Spleen (tissue), 11 donors: ENCODE results near the gene SLIT3. TPM values are rescaled to one million over a fixed set of nuclear protein-coding genes. Genes with fewer than 3 reads are reported as not detected.

Experiments used
- DNase-seq: peaks from one replicate; pipeline ENCODE4 v3.0.0-alpha.2; 2020
- H3K27ac ChIP-seq, 8 donors: fragments of 200-600 bp; sonication (generic) in 7 of 8; 1 replicate in 4 of 8; 2 replicates in 4 of 8; pipeline versions ENCODE4 v1.5.0 to v1.8.0; 2016 to 2021; ENCODE audit warnings: inconsistent platforms in 4 of 8, mild to moderate bottlenecking in 4 of 8, moderate library complexity in 1 of 8
- H3K27me3 ChIP-seq, 7 donors: fragments of 200-600 bp; sonication (generic) in 6 of 7; replicated peaks in 1 of 7; 1 replicate in 4 of 7; 2 replicates in 3 of 7; pipeline versions ENCODE4 v1.5.0 to v1.8.0; 2016 to 2021; ENCODE audit warnings: inconsistent platforms in 3 of 7, mild to moderate bottlenecking in 1 of 7
- H3K36me3 ChIP-seq, 6 donors: fragments of 200-600 bp; sonication (generic) in 5 of 6; 1 replicate in 4 of 6; 2 replicates in 2 of 6; pipeline versions ENCODE4 v1.5.0 to v1.8.0; 2016 to 2021; ENCODE audit warnings: inconsistent platforms in 2 of 6
- H3K4me1 ChIP-seq, 6 donors: fragments of 200-600 bp; sonication (generic) in 5 of 6; 1 replicate in 3 of 6; 2 replicates in 3 of 6; pipeline versions ENCODE4 v1.5.0 to v1.8.0; 2016 to 2021; ENCODE audit warnings: inconsistent platforms in 3 of 6
- H3K4me3 ChIP-seq, 8 donors: fragments of 200-600 bp; sonication (generic) in 7 of 8; 1 replicate in 4 of 8; 2 replicates in 4 of 8; pipeline versions ENCODE4 v1.5.0 to v1.8.0; 2016 to 2021; ENCODE audit warnings: inconsistent platforms in 4 of 8, mild to moderate bottlenecking in 4 of 8, moderate library complexity in 2 of 8
- H3K9me3 ChIP-seq, 8 donors: fragments of 200-600 bp; sonication (generic) in 7 of 8; 1 replicate in 4 of 8; 2 replicates in 4 of 8; pipeline versions ENCODE4 v1.5.0 to v1.8.0; 2016 to 2021; ENCODE audit warnings: inconsistent platforms in 4 of 8
- POLR2A ChIP-seq, 3 donors: fragments of 450-650 bp; IDR thresholded peaks; one replicate each; pipeline ENCODE4 v1.5.1; 2017; ENCODE audit warnings: antibody characterized with exemption in 3 of 3, mild to moderate bottlenecking in 1 of 3
- POLR2AphosphoS5 ChIP-seq, 3 donors: sonication (generic); formaldehyde crosslinking; IDR thresholded peaks; one replicate each; pipeline ENCODE4 v1.5.1; 2017; ENCODE audit warnings: antibody characterized with exemption in 3 of 3
- WGBS, 5 donors: extraction: QIAGEN DNeasy Blood & Tissue Kit in 3 of 5; methylation state at CpG; one replicate each; pipeline versions ENCODE4 v1.1.5 to v1.1.7; 2013 to 2018; 5-methylcytosine and 5-hydroxymethylcytosine counted together
- intact Hi-C: fragments of 100-400 bp; cut with DNase I; formaldehyde crosslinking; loops from one replicate; pipeline ENCODE4 v1.15.0; 2023; ENCODE audit warnings: low total_unique reads
- polyA plus RNA-seq, 3 donors: library from polyadenylated mRNA; stranded (reverse); fragments of 200-250 nt; gene quantifications; one replicate each; pipeline ENCODE4 v1.2.1, GENCODE V29; 2013
- total RNA-seq, 7 donors: library from RNA; depleted of rRNA in 3 of 7; stranded (reverse); fragments of >200 nt in 3 of 7; fragmentation: NEBNext Ultra II Directional in 4 of 7; extraction: Animal tissue kit (Norgen Biotek cat#: 25700) in 4 of 7; gene quantifications; one replicate each; pipeline versions ENCODE4 v1.1.0 to v1.2.1, GENCODE V29; 2016 to 2021
- TF ChIP-seq, protein P1 (sequence below), 11 experiments: fragments of 200-600 bp in 7 of 11; fragments of 450-650 bp in 4 of 11; sonication (generic) in 4 of 11; IDR thresholded peaks in 8 of 11; conservative IDR thresholded peaks in 3 of 11; 1 replicate in 7 of 11; 2 replicates in 4 of 11; pipeline versions ENCODE4 v1.4.0 to v1.8.0; 2016 to 2021; ENCODE audit warnings: antibody characterized with exemption in 11 of 11, inconsistent platforms in 4 of 11, mild to moderate bottlenecking in 1 of 11
- donor health status: healthy with polysubstance abuse.
- donor health status: DM: no; HTN: no; CAD: no; lungs with moderate emphysema.
- donor health status: DM: no; HTN: no; CAD: no.
- donor health status: Bipolar disorder and iron deficiency.
- donor health status: healthy.
- donor health status: DM: no; HTN: no; CAD: no.
- donor health status: DM: yes; HTN: yes; CAD: no.

Gene SLIT3
- total and polyA plus RNA-seq, 10 donors = 0.33 to 54.0 (median 13.2) TPM

DNA sequence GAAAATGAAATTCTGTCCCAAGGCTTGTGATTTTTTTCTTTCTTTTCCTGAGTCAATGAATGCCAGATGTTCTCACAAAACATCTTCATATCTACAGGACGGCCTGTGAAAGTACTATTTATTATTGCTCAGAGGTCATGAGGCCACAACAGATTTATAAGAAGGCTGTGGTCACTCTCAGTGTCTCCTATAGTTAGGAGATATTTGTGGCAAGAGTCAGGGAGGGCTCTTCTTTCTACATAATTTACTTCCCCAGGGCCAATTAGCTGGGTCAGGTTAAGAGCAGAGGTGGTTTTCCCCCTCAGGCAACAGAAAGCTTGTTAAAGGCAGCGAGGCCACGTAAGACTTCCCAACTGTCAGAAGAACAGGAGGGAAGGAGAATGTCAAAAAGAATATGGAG lies 248.7 kb downstream of the SLIT3 start:
- no peaks in the 10 kb centered on the region for H3K9me3 ChIP-seq
- no peaks in the 10 kb centered on the region for H3K36me3 ChIP-seq
- TF ChIP-seq POLR2AphosphoS5 (IDR thresholded peaks at IDR 0.05) (no peak), POLR2A (IDR thresholded peaks at IDR 0.05) (no peak)
- H3K4me3 ChIP-seq = no peak overlapping the region
- H3K27ac ChIP-seq = no peak overlapping the region
- 74 to 90% (median 85%) methylated on average over 3 of the region's 3 CpGs for WGBS, 5 donors
- no peak for DNase-seq
- H3K4me1 ChIP-seq = peaks cover 0 to 4% (median 0%) of the 10 kb centered on the region in 6 donors
- no peaks in the 10 kb centered on the region for H3K27me3 ChIP-seq
- intact Hi-C loops = no loop called here

DNA sequence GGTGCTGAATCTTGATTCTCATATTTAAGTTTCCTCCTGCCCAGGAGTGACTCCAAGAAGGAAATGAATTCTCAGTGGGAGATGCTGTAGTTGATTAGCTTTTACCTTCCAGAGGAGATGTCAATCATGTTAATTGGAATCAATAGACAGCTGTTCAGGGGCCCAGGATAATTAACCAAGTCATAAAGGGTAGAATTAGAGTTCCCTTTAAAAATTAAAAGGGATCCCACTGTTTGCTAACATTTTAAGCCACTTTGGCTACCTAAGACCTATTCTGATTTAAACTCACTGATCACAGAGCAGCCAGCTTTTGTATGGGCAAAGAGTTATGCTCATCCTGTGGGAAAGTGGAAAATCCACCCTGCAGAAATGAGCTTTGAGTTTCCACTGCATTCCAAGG lies 249.6 kb downstream of the SLIT3 start:
- DNase-seq = no peak
- Histone ChIP-seq H3K36me3 (no peaks in the 10 kb centered on the region), H3K9me3 (no peaks in the 10 kb centered on the region), H3K27me3 (no peaks in the 10 kb centered on the region), H3K4me1 (peaks cover 0 to 4% (median 0%) of the 10 kb centered on the region in 6 donors), H3K4me3 (peak overlapping the region in 1 of 8 donors; percentile 15), H3K27ac (peak overlapping the region in 2 of 8 donors; percentile 15 to 18)
- intact Hi-C loops = no loop called here
- TF ChIP-seq, protein P1, sequence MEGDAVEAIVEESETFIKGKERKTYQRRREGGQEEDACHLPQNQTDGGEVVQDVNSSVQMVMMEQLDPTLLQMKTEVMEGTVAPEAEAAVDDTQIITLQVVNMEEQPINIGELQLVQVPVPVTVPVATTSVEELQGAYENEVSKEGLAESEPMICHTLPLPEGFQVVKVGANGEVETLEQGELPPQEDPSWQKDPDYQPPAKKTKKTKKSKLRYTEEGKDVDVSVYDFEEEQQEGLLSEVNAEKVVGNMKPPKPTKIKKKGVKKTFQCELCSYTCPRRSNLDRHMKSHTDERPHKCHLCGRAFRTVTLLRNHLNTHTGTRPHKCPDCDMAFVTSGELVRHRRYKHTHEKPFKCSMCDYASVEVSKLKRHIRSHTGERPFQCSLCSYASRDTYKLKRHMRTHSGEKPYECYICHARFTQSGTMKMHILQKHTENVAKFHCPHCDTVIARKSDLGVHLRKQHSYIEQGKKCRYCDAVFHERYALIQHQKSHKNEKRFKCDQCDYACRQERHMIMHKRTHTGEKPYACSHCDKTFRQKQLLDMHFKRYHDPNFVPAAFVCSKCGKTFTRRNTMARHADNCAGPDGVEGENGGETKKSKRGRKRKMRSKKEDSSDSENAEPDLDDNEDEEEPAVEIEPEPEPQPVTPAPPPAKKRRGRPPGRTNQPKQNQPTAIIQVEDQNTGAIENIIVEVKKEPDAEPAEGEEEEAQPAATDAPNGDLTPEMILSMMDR (IDR thresholded peaks at IDR 0.05 in 8 of 11, conservative IDR thresholded peaks at IDR 0.05 in 3 of 11) = no peak
- TF ChIP-seq POLR2A (IDR thresholded peaks at IDR 0.05) (no peak), POLR2AphosphoS5 (IDR thresholded peaks at IDR 0.05) (no peak)

DNA sequence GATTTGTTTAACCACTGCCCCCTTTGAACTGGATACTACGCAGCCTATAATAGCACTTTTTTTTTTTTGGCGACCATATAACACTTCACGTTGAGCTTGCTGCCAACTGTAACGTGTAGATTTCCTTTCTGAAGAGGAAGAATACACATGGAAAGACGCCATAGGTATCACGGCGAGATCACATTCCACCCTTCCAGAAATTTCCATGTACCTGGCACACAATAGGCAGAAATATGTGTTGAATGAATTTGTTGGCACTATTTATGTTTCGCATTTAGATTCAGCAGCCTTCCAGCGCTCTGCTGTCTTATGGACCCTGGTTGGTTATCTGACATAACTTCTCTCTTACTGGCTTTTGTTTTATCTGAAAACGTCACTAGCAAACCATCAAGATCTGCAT lies 250.3 kb downstream of the SLIT3 start:
- H3K9me3 ChIP-seq = no peaks in the 10 kb centered on the region
- H3K36me3 ChIP-seq = no peaks in the 10 kb centered on the region
- TF ChIP-seq POLR2AphosphoS5 (IDR thresholded peaks at IDR 0.05) (no peak), POLR2A (IDR thresholded peaks at IDR 0.05) (no peak)
- TF ChIP-seq, protein P1 (IDR thresholded peaks at IDR 0.05 in 8 of 11, conservative IDR thresholded peaks at IDR 0.05 in 3 of 11) = no peak
- peaks cover 0 to 4% (median 0%) of the 10 kb centered on the region in 6 donors for H3K4me1 ChIP-seq
- WGBS, 5 donors = 58 to 79% (median 73%) methylated on average over 10 of the region's 10 CpGs
- no peaks in the 10 kb centered on the region for H3K27me3 ChIP-seq
- intact Hi-C loops = no loop called here
- no peak for DNase-seq
- peak overlapping the region in 2 of 8 donors; percentile 15 to 18 for H3K27ac ChIP-seq
- H3K4me3 ChIP-seq = peak overlapping the region in 1 of 8 donors; percentile 15

DNA sequence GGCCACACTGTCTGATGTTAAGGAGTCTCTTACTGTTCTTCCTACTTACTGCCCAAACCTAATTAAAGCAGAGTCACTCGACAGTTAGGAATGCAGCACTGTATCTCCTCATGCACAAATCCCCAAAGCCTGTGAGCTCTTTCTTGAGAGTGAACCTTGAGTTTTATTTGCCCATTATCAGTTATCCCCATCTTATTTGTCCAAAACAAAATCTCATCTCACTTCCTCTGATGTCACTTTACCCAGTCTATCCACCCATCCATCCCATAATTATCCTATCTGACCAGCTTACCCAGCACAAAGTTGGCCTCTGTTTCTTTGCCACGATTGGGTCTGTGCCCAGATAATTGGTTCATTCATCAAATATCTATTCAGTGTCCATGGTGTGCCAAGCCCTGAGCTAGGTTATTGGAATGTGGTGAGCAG lies 250.8 kb downstream of the SLIT3 start:
- no peak for DNase-seq
- Histone ChIP-seq H3K9me3 (no peaks in the 10 kb centered on the region), H3K4me1 (peaks cover 0 to 4% (median 0%) of the 10 kb centered on the region in 6 donors), H3K36me3 (no peaks in the 10 kb centered on the region), H3K27me3 (no peaks in the 10 kb centered on the region), H3K4me3 (no peak overlapping the region), H3K27ac (no peak overlapping the region)
- 60 to 87% (median 71%) methylated on average over 2 of the region's 2 CpGs for WGBS, 5 donors
- intact Hi-C loops = no loop called here
- TF ChIP-seq, protein P1 (IDR thresholded peaks at IDR 0.05 in 8 of 11, conservative IDR thresholded peaks at IDR 0.05 in 3 of 11) = no peak
- no peak for TF ChIP-seq POLR2AphosphoS5 (IDR thresholded peaks at IDR 0.05)
- TF ChIP-seq POLR2A (IDR thresholded peaks at IDR 0.05) = no peak

DNA sequence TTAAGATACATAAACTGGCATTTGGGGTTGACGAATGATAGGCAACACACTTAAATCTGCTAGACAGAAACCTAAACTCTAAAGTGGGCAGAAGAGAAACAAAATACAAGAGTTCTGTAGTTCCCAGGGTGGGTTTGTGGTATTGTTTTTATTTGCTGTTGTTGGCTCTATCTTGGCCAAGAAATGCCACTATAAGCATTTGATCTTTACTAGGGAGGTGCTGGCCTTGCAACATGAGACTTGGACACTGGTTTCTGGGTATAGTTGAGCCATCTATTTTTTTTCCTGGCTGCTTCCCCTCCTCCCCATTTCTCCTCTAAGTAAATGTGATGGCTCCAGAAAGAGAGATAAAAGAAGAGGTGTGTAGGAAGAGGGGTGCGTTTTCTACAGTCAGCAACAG lies 251.2 kb downstream of the SLIT3 start:
- H3K9me3 ChIP-seq = no peaks in the 10 kb centered on the region
- H3K4me1 ChIP-seq = peaks cover 0 to 4% (median 0%) of the 10 kb centered on the region in 6 donors
- DNase-seq = no peak
- intact Hi-C loops = no loop called here
- no peaks in the 10 kb centered on the region for H3K36me3 ChIP-seq
- no peak overlapping the region for H3K27ac ChIP-seq
- H3K4me3 ChIP-seq = no peak overlapping the region
- no peak for TF ChIP-seq POLR2AphosphoS5 (IDR thresholded peaks at IDR 0.05)
- no peak for TF ChIP-seq POLR2A (IDR thresholded peaks at IDR 0.05)
- TF ChIP-seq, protein P1 (IDR thresholded peaks at IDR 0.05 in 8 of 11, conservative IDR thresholded peaks at IDR 0.05 in 3 of 11) = no peak
- no peaks in the 10 kb centered on the region for H3K27me3 ChIP-seq
- WGBS, 5 donors = 92 to 96% (median 92%) methylated on average over 2 of the region's 2 CpGs
